DMS 273 treated with DMSO at 0.1 percent for 48 hours (cell line): ENCODE measurements around the gene PIK3C2A.

ENCODE experiments used
- DNase-seq: peaks from one replicate; lab custom pipeline; 2025; lab: John Stamatoyannopoulos, UW

The PIK3C2A gene

GRCh38 chr11:17211286-17211685, 3.5 kb upstream of the PIK3C2A start:
- no peak for DNase-seq

DNA sequence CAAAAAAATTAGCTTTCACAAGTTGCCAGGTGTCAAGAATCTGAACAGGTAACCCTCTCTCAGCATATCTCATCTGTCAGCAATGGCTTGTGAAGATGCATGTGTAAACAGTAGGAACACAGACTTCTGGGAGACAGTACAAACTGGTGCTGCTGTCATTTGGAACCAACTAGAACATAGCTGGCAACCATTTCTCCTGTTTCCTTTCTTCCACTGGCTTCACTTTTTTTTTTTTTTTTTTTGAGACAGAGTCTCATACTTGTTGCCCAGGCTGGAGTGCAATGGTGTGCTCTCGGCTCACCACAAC, 2.1 kb upstream of the PIK3C2A start:
- DNase-seq, result no peak

- peak; percentile 64 for DNase-seq
Measured at GRCh38 chr11:17208257-17208999, 642 bp upstream of the PIK3C2A start.

DNA sequence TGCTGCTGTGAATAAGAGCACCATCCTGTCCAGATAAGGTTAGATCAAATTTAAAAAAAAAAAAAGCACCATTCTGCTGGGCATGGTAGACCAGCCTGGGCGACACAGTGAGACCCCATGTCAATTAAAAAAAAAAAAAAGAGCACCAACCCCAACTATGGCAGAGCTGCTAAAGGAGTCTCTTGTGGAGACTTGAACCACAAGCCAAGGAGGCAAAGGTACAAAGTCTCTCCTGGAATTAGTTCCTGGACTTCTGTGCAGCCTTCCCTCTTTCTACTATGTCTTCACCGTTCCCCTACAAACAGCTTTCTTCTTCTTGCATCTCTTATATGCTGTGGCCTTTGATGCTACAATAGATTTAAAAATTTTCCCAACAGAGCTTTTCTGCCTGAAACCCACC, 1.3 kb downstream of the PIK3C2A start:
- no peak for DNase-seq

- no peak for DNase-seq
Measured at GRCh38 chr11:17197431-17197898, 10.3 kb downstream of the PIK3C2A start.

- no peak for DNase-seq
Measured at GRCh38 chr11:17188675-17189074, 19.1 kb downstream of the PIK3C2A start.

GRCh38 chr11:17186932-17187692, 20.7 kb downstream of the PIK3C2A start:
- no peak for DNase-seq

- no peak for DNase-seq
Measured at GRCh38 chr11:17185938-17186337, 21.8 kb downstream of the PIK3C2A start.

GRCh38 chr11:17184882-17185587, 22.8 kb downstream of the PIK3C2A start:
- DNase-seq, result no peak

DNA sequence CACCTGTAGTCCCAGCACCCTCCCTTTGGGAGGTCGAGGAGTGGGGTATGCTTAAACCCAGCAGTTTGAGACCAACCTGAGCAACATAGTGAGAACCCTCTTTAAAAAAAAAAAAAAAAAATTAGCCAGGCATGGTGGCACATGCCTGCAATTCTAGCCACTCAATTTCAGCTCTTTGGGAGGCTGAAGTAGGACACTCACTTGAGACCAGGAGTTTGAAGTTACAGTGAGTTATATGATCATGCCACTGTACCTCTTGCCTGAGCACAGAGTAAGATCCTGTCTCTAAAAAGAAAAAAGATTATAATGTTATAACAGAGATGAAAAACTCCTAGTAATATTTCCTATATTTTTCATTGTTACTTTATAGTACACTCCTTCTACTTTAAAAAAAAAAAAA, 23.9 kb downstream of the PIK3C2A start:
- no peak for DNase-seq

- no peak for DNase-seq
Measured at GRCh38 chr11:17179970-17180369, 27.8 kb downstream of the PIK3C2A start.

- no peak for DNase-seq
Measured at GRCh38 chr11:17173332-17173731, 34.5 kb downstream of the PIK3C2A start.

GRCh38 chr11:17171916-17172315, 35.9 kb downstream of the PIK3C2A start:
- no peak for DNase-seq

DNA sequence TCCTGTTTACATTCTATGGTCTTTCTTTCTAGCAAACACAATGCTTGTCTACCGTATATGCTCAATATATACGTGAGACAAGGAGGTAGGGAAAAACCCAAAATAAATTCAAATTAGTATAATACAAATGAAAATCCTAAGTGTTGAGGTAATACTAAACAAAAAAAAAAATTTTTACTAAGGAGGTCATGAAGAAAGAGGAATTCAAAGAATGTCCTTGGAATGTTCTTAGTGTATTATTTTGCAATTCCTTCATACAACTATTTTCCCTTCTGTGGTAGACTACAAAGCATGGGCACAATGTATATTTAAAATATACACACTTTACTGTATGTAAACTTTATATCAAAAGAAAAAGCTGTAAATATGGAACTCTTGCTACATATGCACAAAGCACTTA, 36.4 kb downstream of the PIK3C2A start:
- DNase-seq, result no peak

DNA sequence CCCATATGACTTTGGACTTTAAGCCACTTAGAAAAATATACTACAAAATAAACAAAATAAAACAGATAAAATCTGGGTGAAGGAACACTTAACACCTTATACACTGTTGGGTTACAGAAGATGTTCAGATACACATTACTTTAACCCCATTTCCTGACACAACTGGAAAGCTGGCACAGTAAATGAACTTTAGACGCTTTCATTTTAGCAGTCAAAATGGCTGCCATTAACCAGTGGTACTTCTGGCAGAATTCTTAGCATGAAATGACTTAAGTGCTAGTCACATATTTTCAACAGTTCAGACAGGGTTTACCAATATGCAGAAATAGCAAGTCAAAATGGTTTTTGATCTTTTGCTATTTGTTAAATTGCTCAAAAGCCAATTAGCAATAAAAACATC, 37.9 kb downstream of the PIK3C2A start:
- DNase-seq, result no peak

GRCh38 chr11:17165247-17165890, 42.4 kb downstream of the PIK3C2A start:
- no peak for DNase-seq

DNA sequence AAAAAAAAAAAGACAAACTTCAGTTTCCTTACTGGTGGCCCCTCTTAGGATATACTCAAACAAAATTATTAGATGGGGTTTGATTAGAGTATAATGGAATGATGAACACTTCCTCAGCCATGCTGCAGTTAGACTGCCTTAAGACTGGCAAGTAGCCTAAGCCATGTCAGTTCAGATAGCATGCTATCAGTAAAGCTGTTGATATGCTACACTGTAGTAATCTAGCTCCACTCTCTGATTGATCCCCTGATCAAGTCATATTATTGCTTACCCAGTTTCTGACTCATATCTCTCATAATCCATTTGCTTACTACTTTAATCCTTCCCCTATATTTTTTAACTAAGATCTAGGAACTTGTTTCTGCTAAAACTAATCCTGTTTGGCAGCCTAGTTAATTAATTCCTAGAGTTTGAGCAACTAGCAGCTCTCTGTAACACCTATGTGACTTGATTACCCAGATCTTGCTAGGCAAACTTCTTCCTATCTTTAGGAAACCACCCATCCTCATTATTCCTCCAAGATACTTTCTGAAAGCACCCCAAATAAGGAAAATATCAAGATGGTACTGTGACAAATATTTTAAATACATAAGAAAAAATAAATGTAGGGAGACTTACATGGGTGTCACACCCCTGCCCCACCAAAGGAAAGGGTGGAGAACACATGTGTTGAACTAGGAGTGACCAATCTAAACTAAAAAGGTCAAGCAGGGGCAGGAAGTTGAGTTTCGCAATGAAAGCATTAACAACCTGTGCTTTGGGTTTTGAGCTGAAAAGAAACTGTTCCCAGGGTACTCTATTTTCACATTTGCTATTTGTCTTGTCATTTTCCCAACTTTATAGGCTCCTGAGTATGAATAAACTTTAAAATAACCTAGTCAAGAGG, 43.2 kb downstream of the PIK3C2A start:
- DNase-seq, result no peak

GRCh38 chr11:17163736-17164135, 44.0 kb downstream of the PIK3C2A start:
- DNase-seq, result no peak

DNA sequence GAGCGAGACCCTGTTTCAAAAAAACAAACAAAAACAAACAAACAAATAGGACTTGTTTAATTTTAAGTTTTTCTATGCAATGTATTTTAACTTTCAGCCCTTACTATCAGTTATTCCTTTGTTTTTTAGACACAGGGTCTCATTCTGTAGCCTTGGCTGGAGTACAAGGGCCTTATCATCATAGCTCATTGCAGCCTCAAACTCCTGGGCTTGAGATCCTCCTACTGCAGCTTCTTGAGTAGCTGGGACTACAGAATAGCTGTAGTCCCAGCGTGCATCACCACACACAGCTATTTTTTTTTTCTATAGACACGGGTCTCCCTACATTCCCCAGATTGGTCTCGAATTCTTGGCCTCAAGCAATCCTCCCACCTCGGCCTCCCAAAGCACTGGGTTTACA, 44.5 kb downstream of the PIK3C2A start:
- DNase-seq, result no peak

DNA sequence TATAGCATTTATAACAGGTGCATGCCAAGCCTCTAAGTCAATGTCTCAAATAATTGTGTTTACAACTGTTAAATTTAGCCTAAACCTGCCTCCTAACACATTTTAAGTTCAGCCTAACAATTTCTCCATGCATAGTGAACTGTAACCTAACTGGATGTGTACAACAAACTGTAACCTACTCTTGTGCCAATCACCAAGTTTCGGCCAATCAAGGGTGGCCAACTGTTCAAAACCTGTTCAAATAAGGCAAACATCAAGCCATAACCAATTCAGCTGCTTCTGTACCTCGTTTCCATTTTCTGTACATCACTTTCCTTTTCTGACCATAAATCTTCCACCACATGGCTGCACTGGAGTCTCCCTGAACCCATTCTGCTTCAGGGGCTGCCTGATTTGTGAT, 45.4 kb downstream of the PIK3C2A start:
- no peak for DNase-seq

- no peak for DNase-seq
Measured at GRCh38 chr11:17161515-17161914, 46.3 kb downstream of the PIK3C2A start.

DNA sequence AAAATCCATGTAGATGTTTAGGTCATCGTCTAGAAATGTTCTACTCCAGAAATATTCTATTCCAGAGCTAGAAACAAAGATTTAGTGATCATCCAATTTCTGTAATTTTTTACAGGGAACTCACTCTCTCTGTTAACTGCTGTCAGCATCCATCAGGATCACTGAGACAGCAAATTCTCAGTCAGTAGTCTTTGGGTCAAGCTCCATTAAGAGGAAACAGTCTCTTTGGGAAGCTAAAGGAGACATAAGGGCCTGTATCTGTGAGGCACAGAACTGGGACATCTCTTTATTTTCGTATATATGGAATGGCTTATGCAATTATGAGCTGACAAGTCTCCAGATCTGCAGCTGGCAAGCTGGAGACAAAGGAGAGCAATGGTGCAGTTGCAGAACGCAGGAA, 48.3 kb downstream of the PIK3C2A start:
- DNase-seq, result no peak
